Measurements from ENCODE around the gene RAC2.

Gene RAC2

GRCh38 chr22:37186228-37186996 is 57.7 kb downstream of the RAC2 start:
- no peak for DNase-seq

- no peak for DNase-seq
Observed at GRCh38 chr22:37185646-37186227, 58.3 kb downstream of the RAC2 start.

GRCh38 chr22:37184816-37185541 is 59.1 kb downstream of the RAC2 start:
- DNase-seq = no peak

- DNase-seq = no peak
Observed at GRCh38 chr22:37184380-37184755, 59.7 kb downstream of the RAC2 start.

GRCh38 chr22:37183432-37184379 is 60.4 kb downstream of the RAC2 start:
- no peak for DNase-seq

GRCh38 chr22:37182949-37183245 is 61.2 kb downstream of the RAC2 start:
- no peak for DNase-seq

- no peak for DNase-seq
Observed at GRCh38 chr22:37182101-37182948, 61.7 kb downstream of the RAC2 start.

- DNase-seq = no peak
Observed at GRCh38 chr22:37181681-37182080, 62.4 kb downstream of the RAC2 start.

- no peak for DNase-seq
Observed at GRCh38 chr22:37180531-37181231, 63.4 kb downstream of the RAC2 start.

- no peak for DNase-seq
Observed at GRCh38 chr22:37179622-37180420, 64.2 kb downstream of the RAC2 start.

GRCh38 chr22:37179126-37179470 is 65.0 kb downstream of the RAC2 start:
- DNase-seq = no peak

GRCh38 chr22:37178350-37179125 is 65.5 kb downstream of the RAC2 start:
- peak in 1 of 14 donors; percentile 56 for DNase-seq

GRCh38 chr22:37177755-37178154 is 66.3 kb downstream of the RAC2 start:
- DNase-seq = no peak

GRCh38 chr22:37177221-37177620 is 66.8 kb downstream of the RAC2 start:
- no peak for DNase-seq

GRCh38 chr22:37176464-37177061 is 67.5 kb downstream of the RAC2 start:
- peak in 8 of 14 donors; percentile 27 to 65 (median 46) for DNase-seq

- no peak for DNase-seq
Observed at GRCh38 chr22:37175414-37176281, 68.4 kb downstream of the RAC2 start.

All from C1 segment of cervical spinal cord (tissue), 14 donors.